ENCODE measurements around the gene ELL.

- TF ChIP-seq CEBPB (IDR thresholded peaks at IDR 0.05): no peak
- TF ChIP-seq, protein P1, sequence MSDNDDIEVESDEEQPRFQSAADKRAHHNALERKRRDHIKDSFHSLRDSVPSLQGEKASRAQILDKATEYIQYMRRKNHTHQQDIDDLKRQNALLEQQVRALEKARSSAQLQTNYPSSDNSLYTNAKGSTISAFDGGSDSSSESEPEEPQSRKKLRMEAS (IDR thresholded peaks at IDR 0.05): no peak
- TF ChIP-seq EP300 (IDR thresholded peaks at IDR 0.05; ENCODE audit: borderline replicate concordance): no peak
- no peak for TF ChIP-seq TAF1 (IDR thresholded peaks at IDR 0.05; ENCODE audit: low read depth)
- TF ChIP-seq TEAD4 (IDR thresholded peaks at IDR 0.05): no peak
- no peak for TF ChIP-seq EGR1 (IDR thresholded peaks at IDR 0.05)
Observed at GRCh38 chr19:18414504-18415177, 107.2 kb downstream of the ELL start.

Data from Ishikawa (cell line).